Hindlimb muscle (tissue), 1 donor: ENCODE results near the gene RRP9. TPM values are rescaled to one million over a fixed set of nuclear protein-coding genes. Genes with fewer than 3 reads are reported as not detected.

Experiments used
- DNase-seq: peaks from one replicate; pipeline ENCODE4 v3.0.0-alpha.2; 2013
- polyA plus RNA-seq: library from polyadenylated mRNA; unstranded; fragments of 120-200 nt; gene quantifications from one replicate; pipeline ENCODE4 v1.2.1, GENCODE V29; 2013; ENCODE audit not compliant: insufficient read length

Gene RRP9
- polyA plus RNA-seq, 1 donor, result 15.9 TPM

DNA sequence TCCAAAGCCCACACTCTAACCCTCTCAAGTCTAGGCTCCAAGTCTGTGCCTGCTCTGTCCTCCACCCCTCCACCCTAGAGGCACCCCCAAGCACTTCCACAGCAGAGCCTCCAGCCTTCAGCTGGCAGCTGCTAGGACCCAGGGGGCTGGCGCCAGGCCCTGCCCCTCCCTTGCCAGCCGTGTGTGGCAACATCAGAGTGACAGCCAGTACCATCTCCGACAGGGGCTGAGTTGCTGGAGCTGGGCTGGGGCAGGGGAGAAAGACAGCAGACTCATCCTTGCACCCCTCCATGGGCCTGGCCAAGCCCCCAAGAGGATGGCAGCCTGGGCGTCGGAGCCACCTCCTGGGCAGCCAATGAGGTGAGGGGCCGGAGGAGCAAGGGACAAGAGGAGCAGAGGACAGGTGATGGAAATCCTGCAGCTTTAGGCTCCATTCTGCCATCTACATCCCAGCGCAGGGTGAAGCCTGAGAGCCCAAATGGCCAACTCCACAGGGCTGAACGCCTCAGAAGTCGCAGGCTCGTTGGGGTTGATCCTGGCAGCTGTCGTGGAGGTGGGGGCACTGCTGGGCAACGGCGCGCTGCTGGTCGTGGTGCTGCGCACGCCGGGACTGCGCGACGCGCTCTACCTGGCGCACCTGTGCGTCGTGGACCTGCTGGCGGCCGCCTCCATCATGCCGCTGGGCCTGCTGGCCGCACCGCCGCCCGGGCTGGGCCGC is 13.6 kb upstream of the RRP9 start, which contains the start of gene GPR62:
Gene GPR62, plus strand, starts transcription at position 207 of the 718 bp plus-strand sequence. Its CDS starts 272 bp downstream, at position 479.
- no peak for DNase-seq

GRCh38 chr3:51954713-51955112 is 13.0 kb upstream of the RRP9 start:
- DNase-seq, result no peak

DNA sequence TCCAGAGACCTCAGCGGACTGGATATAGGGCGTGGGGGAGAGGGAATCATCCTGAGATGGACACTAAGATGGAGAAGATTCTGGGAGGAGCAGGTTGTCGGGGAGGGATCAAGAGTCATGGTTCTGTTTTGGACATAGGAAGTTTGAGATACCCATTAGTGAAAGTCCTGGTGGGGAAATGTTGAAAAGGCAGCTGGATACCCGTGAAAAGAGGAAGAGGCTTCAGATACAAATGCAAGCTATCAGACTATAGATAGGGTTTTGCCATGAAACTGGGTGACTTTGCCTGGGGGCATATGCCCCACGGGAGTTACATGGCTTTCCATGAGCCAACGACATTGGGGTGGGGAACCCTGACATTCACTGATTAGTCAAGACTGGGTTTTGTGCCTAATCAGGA is 12.4 kb upstream of the RRP9 start:
- DNase-seq, result no peak

DNA sequence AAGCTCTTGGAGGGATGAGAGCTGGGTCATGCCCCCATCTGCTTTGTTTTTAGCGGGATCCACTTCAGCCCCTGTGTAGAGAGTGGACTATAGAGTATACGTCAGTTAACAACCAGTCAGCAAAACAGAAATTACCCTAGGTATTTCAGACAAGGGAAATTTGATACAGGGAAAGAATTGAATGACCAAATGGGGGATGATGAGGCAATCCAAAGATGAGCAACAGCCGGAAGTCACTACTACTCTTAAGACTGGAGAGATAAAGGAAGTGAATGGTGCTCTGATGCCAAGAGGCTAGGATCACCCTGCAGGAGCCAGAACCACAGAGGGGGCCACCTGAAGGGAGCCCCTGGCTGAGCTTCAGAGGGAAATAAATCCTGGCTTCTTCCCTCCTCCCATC is 11.7 kb upstream of the RRP9 start:
- no peak for DNase-seq

- no peak for DNase-seq
Measured at GRCh38 chr3:51950899-51951298, 9.2 kb upstream of the RRP9 start.

GRCh38 chr3:51949121-51949520 is 7.4 kb upstream of the RRP9 start:
- DNase-seq, result no peak

DNA sequence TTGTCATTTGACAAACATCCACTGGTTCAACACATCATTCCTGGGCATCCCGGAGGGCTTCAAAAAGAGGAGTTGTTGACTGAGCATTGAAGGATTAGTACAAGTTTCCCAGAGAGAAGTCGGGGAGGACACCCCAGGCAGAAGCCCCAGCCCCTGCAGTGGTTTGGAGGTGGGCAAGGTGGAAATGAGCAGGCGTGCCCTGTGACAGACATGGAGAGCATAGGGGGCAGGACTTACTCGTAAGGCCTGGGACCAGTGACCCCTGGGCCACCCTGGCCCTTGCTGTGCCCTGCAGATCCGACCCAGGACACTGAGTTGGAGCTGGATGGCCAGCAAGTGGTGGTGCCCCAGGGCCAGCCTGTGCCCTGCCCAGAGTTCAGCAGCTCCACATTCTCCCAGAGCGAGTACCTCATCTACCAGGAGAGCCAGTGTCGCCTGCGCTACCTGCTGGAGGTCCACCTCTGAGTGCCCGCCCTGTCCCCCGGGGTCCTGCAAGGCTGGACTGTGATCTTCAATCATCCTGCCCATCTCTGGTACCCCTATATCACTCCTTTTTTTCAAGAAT is 6.4 kb upstream of the RRP9 start:
- no peak for DNase-seq

- no peak for DNase-seq
Measured at GRCh38 chr3:51947215-51947900, 5.7 kb upstream of the RRP9 start.

DNA sequence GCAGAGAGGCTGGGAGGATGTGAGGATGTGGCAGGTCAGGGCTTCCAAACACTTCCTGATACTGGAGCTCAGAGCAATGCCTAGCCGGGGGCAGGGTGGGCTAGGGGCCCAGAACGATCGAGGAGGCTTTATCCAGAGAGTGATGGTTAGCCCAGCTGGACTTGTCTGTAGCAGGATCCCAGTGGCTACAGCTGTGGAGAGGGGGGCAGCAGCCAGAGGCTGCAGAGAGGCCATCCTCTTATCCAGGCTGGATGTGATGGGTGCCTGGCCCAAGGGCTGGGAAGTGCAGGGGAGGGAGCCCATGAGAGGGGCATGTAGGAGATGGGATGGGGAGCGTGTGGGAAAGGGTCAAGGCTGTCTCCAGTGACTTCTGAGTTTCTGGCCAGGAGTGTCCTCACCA is 5.1 kb upstream of the RRP9 start:
- no peak for DNase-seq

GRCh38 chr3:51945926-51946705 is 4.4 kb upstream of the RRP9 start:
- DNase-seq, result no peak

DNA sequence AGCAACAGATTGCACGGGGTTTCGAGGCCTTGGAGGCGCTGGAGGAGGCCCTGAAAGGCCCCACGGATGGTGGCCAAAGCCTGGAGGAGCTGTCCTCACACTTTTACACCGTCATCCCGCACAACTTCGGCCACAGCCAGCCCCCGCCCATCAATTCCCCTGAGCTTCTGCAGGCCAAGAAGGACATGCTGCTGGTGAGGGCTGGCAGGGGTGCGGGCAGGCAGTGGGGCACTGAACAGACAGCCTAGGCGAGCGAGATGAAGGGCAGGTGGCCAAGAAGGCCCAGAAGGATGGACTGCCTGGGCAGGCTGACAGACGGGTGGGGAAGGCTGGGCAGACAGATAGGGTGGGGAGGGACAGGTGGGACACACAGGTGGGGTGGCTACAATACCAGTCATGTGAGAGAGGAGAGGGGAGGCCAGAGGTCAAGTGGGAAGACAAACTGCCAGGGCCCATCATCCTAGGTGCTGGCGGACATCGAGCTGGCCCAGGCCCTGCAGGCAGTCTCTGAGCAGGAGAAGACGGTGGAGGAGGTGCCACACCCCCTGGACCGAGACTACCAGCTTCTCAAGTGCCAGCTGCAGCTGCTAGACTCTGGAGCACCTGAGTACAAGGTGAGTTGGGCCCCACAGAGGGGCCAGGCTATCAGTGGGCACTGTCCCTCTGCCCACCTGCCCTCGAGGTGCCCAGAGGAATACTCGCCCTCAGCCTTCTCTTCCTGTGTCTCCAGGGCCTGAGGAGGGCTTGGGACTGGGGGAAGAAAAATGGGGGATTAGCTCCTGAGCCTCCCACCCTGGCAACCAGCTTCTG is 3.5 kb upstream of the RRP9 start:
- DNase-seq, result no peak

GRCh38 chr3:51944451-51945021 is 2.8 kb upstream of the RRP9 start:
- DNase-seq, result no peak

GRCh38 chr3:51943451-51944391 is 2.0 kb upstream of the RRP9 start:
- no peak for DNase-seq

GRCh38 chr3:51942603-51943450 is 1.1 kb upstream of the RRP9 start:
- DNase-seq, result no peak

- no peak for DNase-seq
Measured at GRCh38 chr3:51941463-51941797, 274 bp downstream of the RRP9 start.

DNA sequence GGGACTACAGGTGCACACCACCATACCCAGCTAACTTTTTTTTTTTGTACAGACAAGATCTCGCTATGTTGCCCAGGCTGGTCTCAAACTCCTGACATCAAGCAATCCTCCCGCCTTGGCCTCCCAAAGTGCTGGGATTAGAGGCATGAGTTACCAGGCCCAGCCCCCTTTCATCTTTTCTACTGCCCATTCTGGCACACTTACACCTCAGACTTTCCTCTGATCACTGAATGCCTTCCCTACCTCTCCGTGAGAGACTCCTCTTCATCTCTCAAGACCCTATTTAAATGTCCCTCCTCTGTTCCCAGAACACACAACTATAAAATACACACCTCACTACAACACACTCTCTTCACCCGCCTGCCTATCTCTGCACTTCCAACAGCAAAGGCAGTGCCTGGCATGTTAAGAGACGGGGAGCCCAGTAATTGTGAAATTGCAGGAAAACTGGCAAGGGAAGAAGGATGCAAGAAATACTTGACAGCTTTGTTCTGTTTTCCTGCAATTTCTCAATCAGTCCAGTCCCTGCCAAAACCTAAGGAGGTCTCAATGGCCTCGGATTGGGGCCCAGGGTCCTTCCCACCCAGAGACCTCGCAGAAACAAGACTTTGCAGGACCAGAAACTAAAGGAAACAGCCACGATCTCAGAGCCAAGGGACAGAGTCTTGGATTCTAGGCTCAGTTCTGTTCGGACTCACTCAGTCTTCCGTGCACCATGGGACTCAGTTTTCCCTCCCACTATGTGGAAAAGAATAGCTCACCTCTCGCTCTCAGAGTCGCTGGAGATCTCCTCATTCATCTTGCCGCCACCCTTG is 849 bp downstream of the RRP9 start:
- DNase-seq, result no peak

GRCh38 chr3:51938780-51939425 is 2.8 kb downstream of the RRP9 start:
- DNase-seq, result no peak
